A673 (cell line): ENCODE measurements around the gene UBLCP1. TPM values are rescaled to one million over a fixed set of nuclear protein-coding genes. Genes with fewer than 3 reads are reported as not detected.

ENCODE experiments used
- total RNA-seq: library from RNA; stranded (reverse); gene quantifications from 2 replicates; pipeline ENCODE4 v1.2.3, GENCODE V29; 2021

Gene UBLCP1
- total RNA-seq, 1 experiment from 2014 or later, result 23.8 TPM

Other genes starting within 250 kb of the UBLCP1 start
- gene EBF1, start 163.4 kb upstream of the UBLCP1 start, total RNA-seq, result 1.7 and 1.9 TPM in 2 replicates
- 103 and 132 TPM in 2 replicates for gene RNF145, start 53.7 kb upstream of the UBLCP1 start, total RNA-seq
- gene IL12B, start 67.2 kb downstream of the UBLCP1 start, total RNA-seq, result not detected in 2 replicates